ENCODE results near the gene TMOD2. TPM values are rescaled to one million over a fixed set of nuclear protein-coding genes. Genes with fewer than 3 reads are reported as not detected.

TMOD2 gene
- total and polyA plus RNA-seq, 12 donors: 1.4 to 13.2 (median 7.0) TPM

DNA sequence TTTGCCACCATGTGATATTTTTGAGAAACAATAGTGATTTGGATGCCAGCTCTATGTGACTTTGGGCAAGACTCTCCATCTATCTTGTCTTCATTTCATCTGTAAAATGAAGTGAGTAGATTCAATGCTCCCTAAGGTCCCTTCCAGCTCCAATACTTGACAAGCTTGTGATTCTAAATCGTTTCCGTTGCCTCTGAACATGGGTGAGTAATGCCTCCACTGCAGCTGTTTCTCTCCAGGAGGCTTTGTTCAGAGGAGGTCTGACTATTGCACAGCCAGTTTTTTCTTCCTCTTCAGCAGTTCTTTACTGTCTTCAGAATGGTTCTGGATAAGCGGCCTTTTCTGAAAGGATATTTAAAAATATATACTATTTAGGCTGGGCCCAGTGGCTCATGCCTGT lies 63.2 kb downstream of the TMOD2 start:
- H3K36me3 ChIP-seq (replicated peaks in 1 of 2): no peaks in the 10 kb centered on the region
- DNase-seq: no peak
- TF ChIP-seq POLR2A (IDR thresholded peaks at IDR 0.05): no peak
- no peak for TF ChIP-seq CTCF (IDR thresholded peaks at IDR 0.05)
- no peak overlapping the region for H3K27ac ChIP-seq
- no peak overlapping the region for H3K4me3 ChIP-seq
- peaks cover 0 to 3% of the 10 kb centered on the region in 2 donors for H3K4me1 ChIP-seq (replicated peaks in 1 of 2)
- intact Hi-C loops (cut with DNase I): no loop called here
- no peaks in the 10 kb centered on the region for H3K9me3 ChIP-seq (replicated peaks in 1 of 3)
- no peaks in the 10 kb centered on the region for H3K27me3 ChIP-seq
- WGBS, 4 donors: 85 to 91% (median 86%) methylated on average over 3 of the region's 3 CpGs

DNA sequence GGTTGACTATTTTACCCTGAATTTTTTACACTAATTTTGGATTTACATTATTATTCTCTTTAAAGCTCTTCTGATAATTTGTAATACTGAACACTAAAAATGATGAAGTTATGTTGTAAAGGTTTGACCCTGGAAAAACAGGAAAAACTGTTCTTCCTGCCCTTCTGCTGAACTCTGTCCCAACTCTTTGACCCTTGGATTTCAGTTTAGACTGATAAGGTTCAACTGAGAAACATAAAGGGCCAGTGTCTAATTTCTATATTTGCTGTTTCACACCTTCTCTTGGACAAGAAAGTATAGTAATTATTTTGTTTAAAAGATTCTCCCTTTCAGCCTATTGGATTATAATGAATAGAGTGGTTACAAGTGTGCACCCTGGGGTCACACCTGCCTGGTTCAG lies 65.2 kb downstream of the TMOD2 start:
- Histone ChIP-seq H3K27ac (no peak overlapping the region), H3K9me3 (replicated peaks in 1 of 3) (peaks cover 0 to 4% (median 0%) of the 10 kb centered on the region in 3 donors), H3K4me1 (replicated peaks in 1 of 2) (peaks cover 0 to 3% of the 10 kb centered on the region in 2 donors), H3K36me3 (replicated peaks in 1 of 2) (no peaks in the 10 kb centered on the region), H3K27me3 (no peaks in the 10 kb centered on the region), H3K4me3 (no peak overlapping the region)
- no peak for DNase-seq
- no peak for TF ChIP-seq POLR2A (IDR thresholded peaks at IDR 0.05)
- no peak for TF ChIP-seq CTCF (IDR thresholded peaks at IDR 0.05)
- intact Hi-C loops (cut with DNase I): no loop called here

- no peaks in the 10 kb centered on the region for H3K36me3 ChIP-seq (replicated peaks in 1 of 2)
These were observed 66.8 kb downstream of the TMOD2 start for GRCh38 chr15:51818150-51818549.

GRCh38 chr15:51825698-51826097 lies 74.3 kb downstream of the TMOD2 start:
- peaks cover 2 to 3% of the 10 kb centered on the region in 2 donors for H3K4me1 ChIP-seq (replicated peaks in 1 of 2)
- no peak overlapping the region for H3K4me3 ChIP-seq
- H3K27ac ChIP-seq: no peak overlapping the region
- no peak for DNase-seq
- intact Hi-C loops (cut with DNase I): no loop called here
- 62 to 76% (median 75%) methylated on average over 3 of the region's 3 CpGs for WGBS, 4 donors
- H3K36me3 ChIP-seq (replicated peaks in 1 of 2): no peaks in the 10 kb centered on the region
- peaks cover 0 to 7% (median 0%) of the 10 kb centered on the region in 3 donors for H3K9me3 ChIP-seq (replicated peaks in 1 of 3)
- H3K27me3 ChIP-seq: no peaks in the 10 kb centered on the region
- TF ChIP-seq CTCF (IDR thresholded peaks at IDR 0.05): no peak
- TF ChIP-seq POLR2A (IDR thresholded peaks at IDR 0.05): no peak

More at GRCh38 chr15:51818150-51818549, 66.8 kb downstream of the TMOD2 start:
- intact Hi-C loops (cut with DNase I): no loop called here
- no peak for DNase-seq
- H3K4me1 ChIP-seq (replicated peaks in 1 of 2): peaks cover 0 to 3% of the 10 kb centered on the region in 2 donors
- 77 to 87% (median 83%) methylated on average over 3 of the region's 3 CpGs for WGBS, 4 donors
- no peak for TF ChIP-seq POLR2A (IDR thresholded peaks at IDR 0.05)
- no peak for TF ChIP-seq CTCF (IDR thresholded peaks at IDR 0.05)
- H3K27ac ChIP-seq: no peak overlapping the region
- H3K4me3 ChIP-seq: no peak overlapping the region
- no peaks in the 10 kb centered on the region for H3K27me3 ChIP-seq
- H3K9me3 ChIP-seq (replicated peaks in 1 of 3): peaks cover 0 to 7% (median 0%) of the 10 kb centered on the region in 3 donors
